C4-2B (cell line): ENCODE measurements around the gene TXK.
A peak's percentile ranks its signal among the peaks of the same experiment; 100 is the strongest.

Experiments used
- H3K27ac ChIP-seq: fragments of 450-650 bp; 2 replicates; pipeline ENCODE4 v1.5.1; 2017
- CTCF ChIP-seq: fragments of 450-650 bp; conservative IDR thresholded peaks from 2 replicates; pipeline ENCODE4 v1.5.1; 2017; ENCODE audit warnings: mild to moderate bottlenecking
- ZFX ChIP-seq: fragments of 450-650 bp; IDR thresholded peaks from 2 replicates; pipeline ENCODE4 v1.6.1; 2017

The TXK gene

GRCh38 chr4:48137846-48138245 is 3.8 kb upstream of the TXK start:
- H3K27ac ChIP-seq: no peak overlapping the region
- no peak for TF ChIP-seq ZFX
- no peak for TF ChIP-seq CTCF

GRCh38 chr4:48133669-48134068 is 381 bp downstream of the TXK start:
- TF ChIP-seq CTCF: no peak
- TF ChIP-seq ZFX: no peak
- no peak overlapping the region for H3K27ac ChIP-seq

- H3K27ac ChIP-seq: no peak overlapping the region
- TF ChIP-seq ZFX: no peak
- no peak for TF ChIP-seq CTCF
Measured at GRCh38 chr4:48131736-48132135, 2.3 kb downstream of the TXK start.

GRCh38 chr4:48130100-48130499 is 4.0 kb downstream of the TXK start:
- TF ChIP-seq ZFX: no peak
- TF ChIP-seq CTCF: no peak
- H3K27ac ChIP-seq: no peak overlapping the region

GRCh38 chr4:48129307-48130014 is 4.6 kb downstream of the TXK start:
- TF ChIP-seq ZFX (no peak), CTCF (no peak; the same call in 1 of the 2 replicates)
- H3K27ac ChIP-seq: no peak overlapping the region

- no peak for TF ChIP-seq ZFX
- TF ChIP-seq CTCF: peak; percentile 68
- H3K27ac ChIP-seq: no peak overlapping the region
Measured at GRCh38 chr4:48127682-48128404, 6.2 kb downstream of the TXK start.

- no peak overlapping the region for H3K27ac ChIP-seq
- TF ChIP-seq ZFX (no peak), CTCF (no peak)
Measured at GRCh38 chr4:48127231-48127630, 6.8 kb downstream of the TXK start.
